GM12801 (cell line): Measurements from ENCODE around the gene SBK3.

Experiments used
- CTCF ChIP-seq: IDR thresholded peaks from one replicate; pipeline ENCODE4 v1.5.1; 2011; ENCODE audit warnings: control low read depth; ENCODE audit not compliant: insufficient read length; ENCODE audit errors: extremely low read depth

Gene SBK3

GRCh38 chr19:55495646-55496349, 49.5 kb downstream of the SBK3 start:
- TF ChIP-seq CTCF, result no peak

GRCh38 chr19:55494172-55494761, 51.1 kb downstream of the SBK3 start:
- TF ChIP-seq CTCF, result no peak

GRCh38 chr19:55493645-55494171, 51.6 kb downstream of the SBK3 start:
- TF ChIP-seq CTCF, result no peak

GRCh38 chr19:55493052-55493644, 52.2 kb downstream of the SBK3 start:
- TF ChIP-seq CTCF, result no peak

GRCh38 chr19:55492362-55492944, 52.9 kb downstream of the SBK3 start:
- no peak for TF ChIP-seq CTCF

GRCh38 chr19:55491546-55492360, 53.6 kb downstream of the SBK3 start:
- no peak for TF ChIP-seq CTCF
